NCI-H345 (cell line): Measurements from ENCODE around the gene AGAP1.

ENCODE experiments used
- DNase-seq: peaks from one replicate; lab custom pipeline; 2025; lab: John Stamatoyannopoulos, UW

The AGAP1 gene

GRCh38 chr2:235550378-235550760 is 56.5 kb downstream of the AGAP1 start:
- no peak for DNase-seq

- DNase-seq: no peak
These were observed 57.1 kb downstream of the AGAP1 start for GRCh38 chr2:235550946-235551345.

- peak; percentile 30 for DNase-seq
These were observed 58.1 kb downstream of the AGAP1 start for GRCh38 chr2:235551965-235552364.

GRCh38 chr2:235552671-235553070 is 58.8 kb downstream of the AGAP1 start:
- DNase-seq: no peak

GRCh38 chr2:235553291-235553690 is 59.4 kb downstream of the AGAP1 start:
- DNase-seq: no peak

GRCh38 chr2:235553696-235554100 is 59.9 kb downstream of the AGAP1 start:
- peak; percentile 44 for DNase-seq

GRCh38 chr2:235554385-235554784 is 60.5 kb downstream of the AGAP1 start:
- DNase-seq: no peak

GRCh38 chr2:235554936-235555335 is 61.1 kb downstream of the AGAP1 start:
- no peak for DNase-seq

- no peak for DNase-seq
These were observed 61.5 kb downstream of the AGAP1 start for GRCh38 chr2:235555371-235555770.

- DNase-seq: no peak
These were observed 62.2 kb downstream of the AGAP1 start for GRCh38 chr2:235556086-235556485.

- no peak for DNase-seq
These were observed 63.1 kb downstream of the AGAP1 start for GRCh38 chr2:235556901-235557300.

- no peak for DNase-seq
These were observed 64.1 kb downstream of the AGAP1 start for GRCh38 chr2:235557903-235558302.

- DNase-seq: no peak
These were observed 64.7 kb downstream of the AGAP1 start for GRCh38 chr2:235558572-235558971.

- DNase-seq: no peak
These were observed 66.5 kb downstream of the AGAP1 start for GRCh38 chr2:235560345-235560744.

GRCh38 chr2:235561450-235561849 is 67.6 kb downstream of the AGAP1 start:
- DNase-seq: no peak

- DNase-seq: no peak
These were observed 68.4 kb downstream of the AGAP1 start for GRCh38 chr2:235562065-235562747.

GRCh38 chr2:235563056-235563910 is 69.4 kb downstream of the AGAP1 start:
- no peak for DNase-seq

GRCh38 chr2:235564066-235564465 is 70.2 kb downstream of the AGAP1 start:
- DNase-seq: no peak

GRCh38 chr2:235564884-235565530 is 71.2 kb downstream of the AGAP1 start:
- no peak for DNase-seq

- DNase-seq: no peak
These were observed 72.6 kb downstream of the AGAP1 start for GRCh38 chr2:235566415-235566814.

- DNase-seq: no peak
These were observed 73.2 kb downstream of the AGAP1 start for GRCh38 chr2:235566931-235567495.

- DNase-seq: no peak
These were observed 74.0 kb downstream of the AGAP1 start for GRCh38 chr2:235567842-235568241.

- no peak for DNase-seq
These were observed 74.6 kb downstream of the AGAP1 start for GRCh38 chr2:235568431-235568830.
